ENCODE data around the gene OR11L1. TPM values are rescaled to one million over a fixed set of nuclear protein-coding genes. Genes with fewer than 3 reads are reported as not detected.

Gene OR11L1
- total and polyA plus RNA-seq, 3 experiments from 2014 or later, result not detected

Other genes with a start within 250 kb of the OR11L1 start
- not detected for gene OR2G3, start 236.3 kb downstream of the OR11L1 start, total RNA-seq
- gene OR2G3, start 236.3 kb downstream of the OR11L1 start, polyA plus RNA-seq, result not detected
- gene OR13G1, start 162.2 kb downstream of the OR11L1 start, total RNA-seq, result not detected
- gene OR13G1, start 162.2 kb downstream of the OR11L1 start, polyA plus RNA-seq, result not detected
- not detected for gene OR6F1, start 125.2 kb downstream of the OR11L1 start, total RNA-seq
- gene OR6F1, start 125.2 kb downstream of the OR11L1 start, polyA plus RNA-seq, result not detected
- gene OR14K1, start 103.3 kb downstream of the OR11L1 start, total RNA-seq, result not detected
- gene OR14K1, start 103.3 kb downstream of the OR11L1 start, polyA plus RNA-seq, result not detected
- gene OR14A2, start 93.8 kb downstream of the OR11L1 start, total RNA-seq, result not detected
- not detected for gene OR14A2, start 93.8 kb downstream of the OR11L1 start, polyA plus RNA-seq
- not detected for gene OR1C1, start 81.3 kb downstream of the OR11L1 start, total RNA-seq
- gene OR1C1, start 81.3 kb downstream of the OR11L1 start, polyA plus RNA-seq, result not detected
- gene OR14A16, start 17.8 kb downstream of the OR11L1 start, total RNA-seq, result not detected
- not detected for gene OR14A16, start 17.8 kb downstream of the OR11L1 start, polyA plus RNA-seq
- under 1 TPM; 0.09 to 0.16 TPM for gene TRIM58, start 15.3 kb upstream of the OR11L1 start, total RNA-seq
- 0.08 TPM for gene TRIM58, start 15.3 kb upstream of the OR11L1 start, polyA plus RNA-seq
- gene OR2W3, start 53.7 kb upstream of the OR11L1 start, total RNA-seq, result not detected
- gene OR2W3, start 53.7 kb upstream of the OR11L1 start, polyA plus RNA-seq, result not detected
- gene OR2T8, start 78.4 kb upstream of the OR11L1 start, total RNA-seq, result not detected
- not detected for gene OR2T8, start 78.4 kb upstream of the OR11L1 start, polyA plus RNA-seq
- not detected for gene OR2AJ1, start 83.0 kb upstream of the OR11L1 start, total RNA-seq
- gene OR2AJ1, start 83.0 kb upstream of the OR11L1 start, polyA plus RNA-seq, result not detected
- not detected for gene OR2L8, start 107.0 kb upstream of the OR11L1 start, total RNA-seq
- gene OR2L8, start 107.0 kb upstream of the OR11L1 start, polyA plus RNA-seq, result not detected
- gene OR2AK2, start 123.3 kb upstream of the OR11L1 start, total RNA-seq, result not detected
- not detected for gene OR2AK2, start 123.3 kb upstream of the OR11L1 start, polyA plus RNA-seq
- gene OR2L5, start 171.8 kb upstream of the OR11L1 start, total RNA-seq, result not detected
- not detected for gene OR2L5, start 171.8 kb upstream of the OR11L1 start, polyA plus RNA-seq
- gene OR2L2, start 188.2 kb upstream of the OR11L1 start, total RNA-seq, result not detected
- gene OR2L2, start 188.2 kb upstream of the OR11L1 start, polyA plus RNA-seq, result not detected
- not detected for gene OR2L3, start 204.9 kb upstream of the OR11L1 start, total RNA-seq
- gene OR2L3, start 204.9 kb upstream of the OR11L1 start, polyA plus RNA-seq, result not detected

Measured in CD8-positive, alpha-beta memory T cell (primary cell).